ENCODE results near the gene MTA1. TPM values are rescaled to one million over a fixed set of nuclear protein-coding genes. Genes with fewer than 3 reads are reported as not detected.

Gene MTA1
- total and polyA plus RNA-seq, 2 donors from 2014 or later: 30.4 to 112 TPM

DNA sequence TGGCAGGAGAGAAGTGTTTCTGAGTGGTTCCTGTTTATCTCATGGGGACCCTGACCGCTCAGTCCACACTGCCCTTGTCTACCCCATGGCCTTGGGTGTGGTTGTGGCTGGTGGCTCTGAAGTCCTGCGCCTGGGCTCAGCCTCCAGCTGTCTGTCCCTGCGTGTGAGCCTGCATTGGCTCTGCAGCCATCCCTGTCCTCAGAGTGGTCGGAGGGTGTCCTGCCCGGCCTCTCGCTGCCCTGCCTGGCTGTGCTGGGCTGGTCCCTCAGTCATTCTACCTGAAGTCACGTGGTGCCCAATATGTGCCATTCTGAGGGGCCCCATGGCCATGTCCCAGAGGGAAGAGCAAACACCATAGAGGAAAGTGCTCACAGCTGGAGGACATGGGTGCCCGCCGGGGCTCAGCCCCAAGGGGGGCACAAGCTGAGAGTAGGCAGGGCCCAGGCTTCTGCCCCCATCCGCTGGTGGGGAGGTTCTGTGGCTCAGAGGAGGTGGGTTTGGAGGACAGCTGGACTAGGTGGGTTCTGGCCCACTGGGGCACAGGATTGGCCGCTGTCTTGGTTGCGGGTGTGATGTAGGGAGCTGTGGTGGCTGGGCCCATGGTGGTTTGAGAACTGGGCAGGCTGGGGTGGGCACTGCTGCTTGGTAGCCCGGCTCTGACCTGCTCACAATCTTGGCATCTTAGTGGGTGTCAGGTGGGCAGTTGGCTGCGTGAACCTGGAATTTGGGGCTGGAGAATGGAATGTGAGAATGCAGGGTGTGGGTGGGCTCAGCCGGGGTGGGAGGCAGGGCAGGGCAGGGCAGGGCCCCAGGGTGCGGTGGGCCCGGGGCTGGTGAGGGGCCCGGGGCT lies 83.0 kb downstream of the MTA1 start:
- no peaks in the 10 kb centered on the region for H3K9me3 ChIP-seq (ENCODE audit: control insufficient read depth in 2 of 3, insufficient read depth in 1 of 3, low read length in 3 of 3)
- no peaks in the 10 kb centered on the region for H3K36me3 ChIP-seq (ENCODE audit: control insufficient read depth in 2 of 3, insufficient read depth in 3 of 3, low read length in 3 of 3)
- no peak overlapping the region for H3K9ac ChIP-seq (ENCODE audit: low read length in 3 of 3)
- intact Hi-C loops (cut with DNase I): no loop called here
- H3K4me1 ChIP-seq (ENCODE audit: control insufficient read depth in 2 of 3, insufficient read depth in 2 of 3, low read depth in 1 of 3, low read length in 3 of 3): no peaks in the 10 kb centered on the region
- H3K4me3 ChIP-seq (ENCODE audit: low read length in 3 of 3): no peak overlapping the region
- DNase-seq: peak in 2 of 5 donors; percentile 42 to 65
- H3K27ac ChIP-seq (ENCODE audit: low read depth in 2 of 2, low read length in 2 of 2): no peak overlapping the region
- FAIRE-seq: no peak
- no peaks in the 10 kb centered on the region for H3K27me3 ChIP-seq (ENCODE audit: control insufficient read depth, insufficient read depth, low read length)
- TF ChIP-seq, protein P1, sequence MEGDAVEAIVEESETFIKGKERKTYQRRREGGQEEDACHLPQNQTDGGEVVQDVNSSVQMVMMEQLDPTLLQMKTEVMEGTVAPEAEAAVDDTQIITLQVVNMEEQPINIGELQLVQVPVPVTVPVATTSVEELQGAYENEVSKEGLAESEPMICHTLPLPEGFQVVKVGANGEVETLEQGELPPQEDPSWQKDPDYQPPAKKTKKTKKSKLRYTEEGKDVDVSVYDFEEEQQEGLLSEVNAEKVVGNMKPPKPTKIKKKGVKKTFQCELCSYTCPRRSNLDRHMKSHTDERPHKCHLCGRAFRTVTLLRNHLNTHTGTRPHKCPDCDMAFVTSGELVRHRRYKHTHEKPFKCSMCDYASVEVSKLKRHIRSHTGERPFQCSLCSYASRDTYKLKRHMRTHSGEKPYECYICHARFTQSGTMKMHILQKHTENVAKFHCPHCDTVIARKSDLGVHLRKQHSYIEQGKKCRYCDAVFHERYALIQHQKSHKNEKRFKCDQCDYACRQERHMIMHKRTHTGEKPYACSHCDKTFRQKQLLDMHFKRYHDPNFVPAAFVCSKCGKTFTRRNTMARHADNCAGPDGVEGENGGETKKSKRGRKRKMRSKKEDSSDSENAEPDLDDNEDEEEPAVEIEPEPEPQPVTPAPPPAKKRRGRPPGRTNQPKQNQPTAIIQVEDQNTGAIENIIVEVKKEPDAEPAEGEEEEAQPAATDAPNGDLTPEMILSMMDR (IDR thresholded peaks at IDR 0.05; ENCODE audit: borderline replicate concordance, extremely low read depth, insufficient read depth): no peak

DNA sequence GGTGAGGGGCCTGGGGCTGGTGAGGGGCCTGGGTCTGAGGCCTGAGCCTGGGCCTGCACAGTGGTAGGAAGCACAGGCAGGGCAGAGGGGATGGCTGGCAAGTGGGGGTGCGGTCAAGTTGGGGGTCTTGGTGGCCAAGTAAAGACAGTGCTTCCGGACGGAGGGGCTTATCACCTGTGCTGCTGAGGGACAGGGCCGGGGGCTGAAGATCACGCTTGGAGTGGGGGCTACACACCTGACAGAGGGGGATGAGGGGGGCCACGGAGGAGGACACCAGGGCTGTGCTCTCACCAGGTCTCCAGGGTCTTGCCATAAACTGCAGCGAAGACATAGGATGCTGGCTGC lies 83.6 kb downstream of the MTA1 start:
- H3K9me3 ChIP-seq (ENCODE audit: control insufficient read depth in 2 of 3, insufficient read depth in 1 of 3, low read length in 3 of 3): no peaks in the 10 kb centered on the region
- DNase-seq (peak in 1 of 5 donors; percentile 43), FAIRE-seq (no peak)
- no peaks in the 10 kb centered on the region for H3K36me3 ChIP-seq (ENCODE audit: control insufficient read depth in 2 of 3, insufficient read depth in 3 of 3, low read length in 3 of 3)
- peaks cover 0 to 2% (median 0%) of the 10 kb centered on the region in 3 donors for H3K4me1 ChIP-seq (ENCODE audit: control insufficient read depth in 2 of 3, insufficient read depth in 2 of 3, low read depth in 1 of 3, low read length in 3 of 3)
- H3K4me3 ChIP-seq (ENCODE audit: low read length in 3 of 3): no peak overlapping the region
- H3K9ac ChIP-seq (ENCODE audit: low read length in 3 of 3): no peak overlapping the region
- intact Hi-C loops (cut with DNase I): no loop called here
- H3K27ac ChIP-seq (ENCODE audit: low read depth in 2 of 2, low read length in 2 of 2): no peak overlapping the region
- H3K27me3 ChIP-seq (ENCODE audit: control insufficient read depth, insufficient read depth, low read length): no peaks in the 10 kb centered on the region
- TF ChIP-seq, protein P1 (IDR thresholded peaks at IDR 0.05; ENCODE audit: borderline replicate concordance, extremely low read depth, insufficient read depth): no peak

DNA sequence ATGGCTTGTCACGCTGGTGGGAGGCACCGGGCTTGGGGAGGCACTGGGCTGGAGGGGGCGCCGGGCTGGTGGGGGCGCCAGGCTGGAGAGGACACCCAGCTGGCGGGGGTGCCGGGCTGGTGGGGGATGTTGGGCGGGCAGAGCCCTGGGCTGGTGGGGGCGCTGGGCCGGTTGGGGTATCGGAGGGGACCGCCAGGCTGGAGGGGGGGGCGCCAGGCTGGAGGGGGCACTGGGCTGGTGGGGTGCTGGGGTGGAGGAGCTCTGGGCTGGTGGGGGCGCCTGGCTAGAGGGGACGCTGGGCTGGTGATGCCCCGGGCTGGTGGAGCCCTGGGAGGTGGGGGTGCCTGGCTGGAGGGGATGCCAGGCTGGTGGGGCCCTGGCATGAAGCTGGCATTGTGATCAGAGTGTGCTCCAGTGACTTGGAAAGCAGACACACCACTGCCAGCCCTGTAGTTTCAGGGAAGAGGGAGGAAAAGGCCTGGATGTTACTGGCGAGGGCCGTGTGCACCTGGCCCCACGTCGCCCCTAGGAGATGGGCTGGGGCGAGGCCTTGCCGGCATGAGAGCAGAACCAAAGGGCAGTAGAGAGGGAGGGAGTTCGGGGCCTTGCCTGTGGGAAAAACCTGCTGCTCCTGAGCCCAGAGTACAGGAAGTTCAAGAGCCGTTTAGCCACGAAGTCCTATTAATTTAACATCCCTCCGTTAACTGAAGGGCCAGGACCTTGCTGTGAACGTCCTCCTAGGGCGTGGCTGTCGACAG lies 84.5 kb downstream of the MTA1 start:
- Histone ChIP-seq H3K4me1 (ENCODE audit: control insufficient read depth in 2 of 3, insufficient read depth in 2 of 3, low read depth in 1 of 3, low read length in 3 of 3) (peaks cover 0 to 2% (median 0%) of the 10 kb centered on the region in 3 donors), H3K4me3 (ENCODE audit: low read length in 3 of 3) (no peak overlapping the region), H3K9ac (ENCODE audit: low read length in 3 of 3) (no peak overlapping the region), H3K36me3 (ENCODE audit: control insufficient read depth in 2 of 3, insufficient read depth in 3 of 3, low read length in 3 of 3) (no peaks in the 10 kb centered on the region), H3K27ac (ENCODE audit: low read depth in 2 of 2, low read length in 2 of 2) (no peak overlapping the region), H3K27me3 (ENCODE audit: control insufficient read depth, insufficient read depth, low read length) (no peaks in the 10 kb centered on the region), H3K9me3 (ENCODE audit: control insufficient read depth in 2 of 3, insufficient read depth in 1 of 3, low read length in 3 of 3) (no peaks in the 10 kb centered on the region)
- intact Hi-C loops (cut with DNase I): no loop called here
- FAIRE-seq: no peak
- TF ChIP-seq, protein P1 (IDR thresholded peaks at IDR 0.05; ENCODE audit: borderline replicate concordance, extremely low read depth, insufficient read depth): no peak
- peak in 3 of 5 donors; percentile 10 to 61 (median 58) for DNase-seq
